Gastroesophageal sphincter (tissue), 2 donors: ENCODE measurements around the gene C12orf75.

Source experiments
- EP300 ChIP-seq: sonication (generic); formaldehyde crosslinking; IDR thresholded peaks from one replicate; pipeline ENCODE4 v1.6.1; 2017; ENCODE audit warnings: antibody characterized with exemption, mild to moderate bottlenecking
- POLR2A ChIP-seq, 2 donors: fragments of 450-650 bp; IDR thresholded peaks; one replicate each; pipeline ENCODE4 v1.6.1; 2017; ENCODE audit warnings: antibody characterized with exemption in 2 of 2, mild to moderate bottlenecking in 2 of 2, moderate library complexity in 1 of 2

DNA sequence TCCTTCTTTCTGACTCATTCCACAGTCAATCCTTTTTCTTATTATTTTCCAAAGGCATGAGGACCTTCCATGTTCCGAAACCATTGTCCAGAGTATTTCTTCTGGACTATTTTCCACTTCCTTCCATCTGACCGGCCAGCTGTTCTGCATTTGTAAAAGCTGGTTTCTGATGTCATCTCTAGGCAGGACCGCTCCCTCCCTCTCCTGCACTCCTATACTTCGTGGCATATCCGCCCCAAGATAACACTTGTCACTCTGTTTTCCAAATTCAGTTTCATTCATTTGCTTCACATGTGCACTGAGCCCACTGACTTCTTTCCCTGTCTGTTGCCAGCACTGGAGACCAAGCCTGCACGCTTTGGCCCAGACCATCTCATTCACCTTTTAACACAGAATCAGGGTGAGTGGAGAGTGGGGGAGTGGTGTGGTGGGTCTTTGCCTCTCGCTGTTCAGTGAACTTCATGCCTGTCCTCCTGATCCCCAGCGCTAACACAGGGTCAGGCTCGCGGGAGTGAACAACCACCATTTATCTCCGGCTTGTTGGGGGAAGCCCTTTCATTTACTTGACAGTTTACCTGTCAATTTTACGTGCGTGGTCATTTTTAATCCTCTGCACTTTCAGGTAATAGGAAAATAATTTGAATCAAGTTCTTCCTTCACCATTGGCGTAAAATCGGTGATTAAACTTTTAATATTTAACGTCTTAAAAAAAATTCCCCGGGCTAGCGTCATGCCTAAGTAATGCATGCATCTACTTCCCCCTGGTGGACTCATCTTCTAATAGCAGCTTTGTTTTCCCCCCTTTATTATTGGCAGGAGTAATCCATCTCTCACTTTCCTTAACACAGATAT, 52.5 kb downstream of the C12orf75 start:
- TF ChIP-seq EP300 (no peak), POLR2A (IDR thresholded peaks at IDR 0.05) (no peak)
